NT2/D1 (cell line): ENCODE measurements around the gene EDA.

Experiments
- SUZ12 ChIP-seq: IDR thresholded peaks from 2 replicates; pipeline ENCODE4 v1.6.1; 2011; ENCODE audit not compliant: insufficient read length, insufficient read depth; ENCODE audit errors: extremely low read depth
- YY1 ChIP-seq: IDR thresholded peaks from 2 replicates; pipeline ENCODE4 v1.6.1; 2011; ENCODE audit not compliant: insufficient read length, insufficient read depth
- ZNF274 ChIP-seq: IDR thresholded peaks from 2 replicates; pipeline ENCODE4 v1.6.1; 2011; ENCODE audit warnings: mild to moderate bottlenecking, low read depth, low read length

DNA sequence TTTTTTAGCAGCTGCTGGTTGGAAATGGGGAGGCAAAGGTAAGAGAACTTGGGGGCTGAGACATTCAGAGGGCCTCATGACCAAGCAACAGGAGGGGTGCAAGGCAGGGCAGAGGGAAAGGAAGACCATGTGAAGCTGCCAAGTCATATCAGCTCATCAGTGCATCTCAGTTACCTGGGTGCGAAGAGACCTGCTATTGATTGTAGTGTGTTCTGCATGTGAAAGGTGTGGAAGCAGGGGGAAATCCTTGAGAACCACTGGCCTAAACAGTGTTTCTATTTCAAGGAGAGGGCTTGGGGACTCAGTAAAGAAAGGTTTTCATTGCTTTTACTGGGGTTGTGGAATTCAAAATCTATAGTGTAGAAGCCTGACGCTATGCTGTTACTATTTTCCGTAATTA, 47.1 kb upstream of the EDA start:
- no peak for TF ChIP-seq ZNF274
- TF ChIP-seq YY1, result no peak
- TF ChIP-seq SUZ12, result no peak
